GM18858 (cell line): ENCODE measurements around the gene NPAS2.

Experiments used
- ATAC-seq: cut with Tn5 transposase; IDR thresholded peaks from one replicate; pipeline ENCODE4 v1.9.1; 2021; ENCODE audit not compliant: unreplicated experiment

The NPAS2 gene

GRCh38 chr2:100983684-100984310, 163.9 kb downstream of the NPAS2 start:
- no peak for ATAC-seq

- no peak for ATAC-seq
These were observed 165.0 kb downstream of the NPAS2 start for GRCh38 chr2:100984892-100985307.

GRCh38 chr2:100986157-100986556, 166.2 kb downstream of the NPAS2 start:
- no peak for ATAC-seq

- ATAC-seq = no peak
These were observed 167.6 kb downstream of the NPAS2 start for GRCh38 chr2:100987536-100987935.

- ATAC-seq = no peak
These were observed 168.0 kb downstream of the NPAS2 start for GRCh38 chr2:100987974-100988373.

GRCh38 chr2:100988630-100989417, 168.9 kb downstream of the NPAS2 start:
- no peak for ATAC-seq

GRCh38 chr2:100989666-100990065, 169.7 kb downstream of the NPAS2 start:
- ATAC-seq = no peak

- no peak for ATAC-seq
These were observed 170.2 kb downstream of the NPAS2 start for GRCh38 chr2:100990166-100990565.

GRCh38 chr2:100990650-100991403, 170.9 kb downstream of the NPAS2 start:
- no peak for ATAC-seq

GRCh38 chr2:100991404-100991773, 171.4 kb downstream of the NPAS2 start:
- no peak for ATAC-seq

GRCh38 chr2:100992262-100992661, 172.3 kb downstream of the NPAS2 start:
- no peak for ATAC-seq

GRCh38 chr2:100993294-100993693, 173.4 kb downstream of the NPAS2 start:
- no peak for ATAC-seq

- no peak for ATAC-seq
These were observed 175.6 kb downstream of the NPAS2 start for GRCh38 chr2:100995309-100996075.

GRCh38 chr2:100997509-100998234, 177.7 kb downstream of the NPAS2 start:
- ATAC-seq = no peak

- ATAC-seq = no peak
These were observed 178.3 kb downstream of the NPAS2 start for GRCh38 chr2:100998235-100998573.

- no peak for ATAC-seq
These were observed 180.1 kb downstream of the NPAS2 start for GRCh38 chr2:100999995-101000394.

- peak; percentile 94 for ATAC-seq
These were observed 182.0 kb downstream of the NPAS2 start, which contains the start of gene RPL31 for GRCh38 chr2:101001691-101002561. RPL31 (plus strand) TSS chr2:101002289; CDS start chr2:101002702, 413 bp downstream.

GRCh38 chr2:101002562-101003277, 182.8 kb downstream of the NPAS2 start:
- ATAC-seq = no peak

- no peak for ATAC-seq
These were observed 183.4 kb downstream of the NPAS2 start for GRCh38 chr2:101003278-101003775.
